ENCODE data around the gene ITPR3. TPM values are rescaled to one million over a fixed set of nuclear protein-coding genes. Genes with fewer than 3 reads are reported as not detected.

ITPR3 gene
- total RNA-seq, 2 donors from 2014 or later = 29.6 to 33.3 TPM

GRCh38 chr6:33673851-33674250 lies 52.7 kb downstream of the ITPR3 start:
- no peak overlapping the region for H3K4me3 Mint-ChIP-seq
- 70 to 83% methylated on average over 2 to 7 of the region's 7 CpGs for WGBS, 2 experiments (ENCODE audit: insufficient coverage in 1 of 2, insufficient read length in 1 of 2)
- no peaks in the 10 kb centered on the region for H3K9me3 Mint-ChIP-seq
- no peaks in the 10 kb centered on the region for H3K27me3 ChIP-seq (ENCODE audit: control insufficient read depth, insufficient read depth, low read length, poor library complexity, severe bottlenecking)
- H3K27ac ChIP-seq (ENCODE audit: low read depth, low read length) = peak overlapping the region; percentile 66
- peaks cover 39% of the 10 kb centered on the region for H3K36me3 Mint-ChIP-seq (ENCODE audit: low read depth)
- H3K4me1 Mint-ChIP-seq = no peaks in the 10 kb centered on the region
- peaks cover 4% of the 10 kb centered on the region for H3K36me3 ChIP-seq (ENCODE audit: control insufficient read depth, insufficient read depth, low read length)
- no peak overlapping the region for H3K4me3 ChIP-seq (ENCODE audit: low read length)
- H3K4me1 ChIP-seq (ENCODE audit: control insufficient read depth, insufficient read depth, low read length) = no peaks in the 10 kb centered on the region
- no peak overlapping the region for H3K9ac ChIP-seq (ENCODE audit: extremely low read depth, low read length, poor library complexity, severe bottlenecking)
- no peak overlapping the region for H3K27ac Mint-ChIP-seq
- TF ChIP-seq, protein P1, sequence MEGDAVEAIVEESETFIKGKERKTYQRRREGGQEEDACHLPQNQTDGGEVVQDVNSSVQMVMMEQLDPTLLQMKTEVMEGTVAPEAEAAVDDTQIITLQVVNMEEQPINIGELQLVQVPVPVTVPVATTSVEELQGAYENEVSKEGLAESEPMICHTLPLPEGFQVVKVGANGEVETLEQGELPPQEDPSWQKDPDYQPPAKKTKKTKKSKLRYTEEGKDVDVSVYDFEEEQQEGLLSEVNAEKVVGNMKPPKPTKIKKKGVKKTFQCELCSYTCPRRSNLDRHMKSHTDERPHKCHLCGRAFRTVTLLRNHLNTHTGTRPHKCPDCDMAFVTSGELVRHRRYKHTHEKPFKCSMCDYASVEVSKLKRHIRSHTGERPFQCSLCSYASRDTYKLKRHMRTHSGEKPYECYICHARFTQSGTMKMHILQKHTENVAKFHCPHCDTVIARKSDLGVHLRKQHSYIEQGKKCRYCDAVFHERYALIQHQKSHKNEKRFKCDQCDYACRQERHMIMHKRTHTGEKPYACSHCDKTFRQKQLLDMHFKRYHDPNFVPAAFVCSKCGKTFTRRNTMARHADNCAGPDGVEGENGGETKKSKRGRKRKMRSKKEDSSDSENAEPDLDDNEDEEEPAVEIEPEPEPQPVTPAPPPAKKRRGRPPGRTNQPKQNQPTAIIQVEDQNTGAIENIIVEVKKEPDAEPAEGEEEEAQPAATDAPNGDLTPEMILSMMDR (conservative IDR thresholded peaks at IDR 0.05) = no peak
- DNase-seq = no peak
- no peaks in the 10 kb centered on the region for H3K27me3 Mint-ChIP-seq (ENCODE audit: insufficient read depth)
- no peaks in the 10 kb centered on the region for H3K9me3 ChIP-seq (ENCODE audit: control insufficient read depth, low read length)

DNA sequence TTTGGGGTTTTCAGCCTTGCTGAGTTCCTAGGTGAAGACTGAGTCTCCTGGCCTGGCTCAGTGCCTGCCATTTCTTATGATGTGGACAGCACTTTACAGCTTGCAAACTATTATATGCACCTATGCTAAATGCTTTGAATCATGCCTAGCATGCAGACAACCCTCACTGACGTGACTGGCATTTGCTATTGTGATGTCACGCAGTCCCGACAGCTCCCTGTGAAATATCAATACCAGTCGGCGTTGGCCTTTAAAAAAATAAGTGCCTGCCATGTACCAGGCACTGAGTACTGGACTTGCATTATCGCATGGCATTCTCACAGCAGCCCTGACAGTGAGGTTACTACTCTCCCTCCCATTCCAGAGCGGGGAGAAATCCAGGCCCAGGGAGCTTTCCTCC lies 54.8 kb downstream of the ITPR3 start:
- Mint-ChIP-seq H3K27ac (no peak overlapping the region), H3K9me3 (no peaks in the 10 kb centered on the region), H3K4me1 (no peaks in the 10 kb centered on the region), H3K36me3 (ENCODE audit: low read depth) (peaks cover 38% of the 10 kb centered on the region), H3K27me3 (ENCODE audit: insufficient read depth) (no peaks in the 10 kb centered on the region), H3K4me3 (no peak overlapping the region)
- TF ChIP-seq, protein P1 (conservative IDR thresholded peaks at IDR 0.05) = no peak
- Histone ChIP-seq H3K4me1 (ENCODE audit: control insufficient read depth, insufficient read depth, low read length) (no peaks in the 10 kb centered on the region), H3K9ac (ENCODE audit: extremely low read depth, low read length, poor library complexity, severe bottlenecking) (no peak overlapping the region), H3K27me3 (ENCODE audit: control insufficient read depth, insufficient read depth, low read length, poor library complexity, severe bottlenecking) (no peaks in the 10 kb centered on the region), H3K4me3 (ENCODE audit: low read length) (no peak overlapping the region), H3K9me3 (ENCODE audit: control insufficient read depth, low read length) (no peaks in the 10 kb centered on the region), H3K27ac (ENCODE audit: low read depth, low read length) (no peak overlapping the region), H3K36me3 (ENCODE audit: control insufficient read depth, insufficient read depth, low read length) (peaks cover 4% of the 10 kb centered on the region)
- no peak for DNase-seq
- WGBS, 2 experiments (ENCODE audit: insufficient coverage in 1 of 2, insufficient read length in 1 of 2) = 88 to 93% methylated on average over 6 to 7 of the region's 7 CpGs

DNA sequence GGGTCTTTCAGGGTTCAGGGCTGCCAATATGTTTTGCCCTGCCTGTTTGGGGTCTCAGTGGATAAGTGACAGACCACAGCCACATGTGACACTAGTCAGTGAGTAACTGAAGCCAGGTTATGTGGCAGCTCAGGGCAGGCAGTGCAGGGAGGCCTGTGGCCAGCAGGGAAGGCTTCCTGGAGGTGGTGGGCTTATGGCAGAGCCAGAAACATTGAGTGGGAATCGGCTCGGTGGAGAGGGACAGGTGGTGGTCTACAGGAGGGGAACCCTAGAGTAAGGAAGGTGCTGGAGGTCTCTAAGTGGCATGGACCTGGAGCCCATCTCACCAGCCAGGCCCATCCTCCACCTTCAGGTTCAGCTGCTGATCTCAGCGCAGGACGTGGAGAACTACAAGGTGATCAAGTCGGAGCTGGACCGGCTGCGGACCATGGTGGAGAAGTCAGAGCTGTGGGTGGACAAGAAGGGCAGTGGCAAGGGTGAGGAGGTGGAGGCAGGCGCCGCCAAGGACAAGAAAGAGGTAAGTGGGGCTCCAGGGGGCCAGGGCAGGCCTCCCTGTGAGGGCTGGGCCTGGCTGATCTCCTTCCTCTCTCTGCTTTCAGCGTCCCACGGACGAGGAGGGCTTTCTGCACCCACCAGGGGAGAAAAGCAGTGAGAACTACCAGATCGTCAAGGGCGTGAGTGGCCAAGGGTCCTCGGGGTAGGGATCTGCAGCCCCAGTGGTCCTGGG lies 55.5 kb downstream of the ITPR3 start:
- Mint-ChIP-seq H3K4me1 (no peaks in the 10 kb centered on the region), H3K9me3 (no peaks in the 10 kb centered on the region), H3K36me3 (ENCODE audit: low read depth) (peaks cover 42% of the 10 kb centered on the region), H3K27ac (no peak overlapping the region), H3K27me3 (ENCODE audit: insufficient read depth) (no peaks in the 10 kb centered on the region), H3K4me3 (no peak overlapping the region)
- H3K4me3 ChIP-seq (ENCODE audit: low read length) = no peak overlapping the region
- no peaks in the 10 kb centered on the region for H3K4me1 ChIP-seq (ENCODE audit: control insufficient read depth, insufficient read depth, low read length)
- DNase-seq = no peak
- WGBS, 2 experiments (ENCODE audit: insufficient coverage in 1 of 2, insufficient read length in 1 of 2) = 91 to 93% methylated on average over 8 to 15 of the region's 15 CpGs
- H3K9ac ChIP-seq (ENCODE audit: extremely low read depth, low read length, poor library complexity, severe bottlenecking) = no peak overlapping the region
- H3K27me3 ChIP-seq (ENCODE audit: control insufficient read depth, insufficient read depth, low read length, poor library complexity, severe bottlenecking) = no peaks in the 10 kb centered on the region
- TF ChIP-seq, protein P1 (conservative IDR thresholded peaks at IDR 0.05) = no peak
- H3K27ac ChIP-seq (ENCODE audit: low read depth, low read length) = no peak overlapping the region
- H3K9me3 ChIP-seq (ENCODE audit: control insufficient read depth, low read length) = no peaks in the 10 kb centered on the region
- peaks cover 4% of the 10 kb centered on the region for H3K36me3 ChIP-seq (ENCODE audit: control insufficient read depth, insufficient read depth, low read length)

Data from endodermal cell (in vitro differentiated cells).